GM15510 (cell line): ENCODE data around the gene ZSCAN10.

Source experiments
- POLR2A ChIP-seq: IDR thresholded peaks from 3 replicates; pipeline ENCODE4 v1.6.1; 2011; ENCODE audit warnings: borderline replicate concordance; ENCODE audit not compliant: insufficient read length; ENCODE audit errors: extremely low read depth

The ZSCAN10 gene

GRCh38 chr16:3087243-3088235 is 11.6 kb downstream of the ZSCAN10 start:
- TF ChIP-seq POLR2A, result no peak

- TF ChIP-seq POLR2A, result no peak
These were observed 12.4 kb downstream of the ZSCAN10 start for GRCh38 chr16:3086596-3087242.

- no peak for TF ChIP-seq POLR2A
These were observed 13.1 kb downstream of the ZSCAN10 start for GRCh38 chr16:3085868-3086595.

GRCh38 chr16:3084969-3085670 is 14.0 kb downstream of the ZSCAN10 start:
- TF ChIP-seq POLR2A, result no peak

GRCh38 chr16:3084491-3084890 is 14.6 kb downstream of the ZSCAN10 start:
- TF ChIP-seq POLR2A, result no peak

- no peak for TF ChIP-seq POLR2A
These were observed 19.1 kb downstream of the ZSCAN10 start for GRCh38 chr16:3080024-3080423.

GRCh38 chr16:3076577-3076976 is 22.5 kb downstream of the ZSCAN10 start:
- no peak for TF ChIP-seq POLR2A

- TF ChIP-seq POLR2A, result no peak
These were observed 23.6 kb downstream of the ZSCAN10 start for GRCh38 chr16:3075523-3075915.

GRCh38 chr16:3074860-3075522 is 24.1 kb downstream of the ZSCAN10 start:
- TF ChIP-seq POLR2A, result no peak

GRCh38 chr16:3073448-3073847 is 25.6 kb downstream of the ZSCAN10 start:
- no peak for TF ChIP-seq POLR2A

GRCh38 chr16:3071655-3072054 is 27.4 kb downstream of the ZSCAN10 start:
- TF ChIP-seq POLR2A, result no peak

- TF ChIP-seq POLR2A, result no peak
These were observed 28.4 kb downstream of the ZSCAN10 start for GRCh38 chr16:3070608-3071111.

GRCh38 chr16:3068487-3068886 is 30.6 kb downstream of the ZSCAN10 start:
- TF ChIP-seq POLR2A, result no peak

- no peak for TF ChIP-seq POLR2A
These were observed 32.7 kb downstream of the ZSCAN10 start for GRCh38 chr16:3066440-3066748.
